HepG2 (cell line): ENCODE results near the gene E2F3. TPM values are rescaled to one million over a fixed set of nuclear protein-coding genes. Genes with fewer than 3 reads are reported as not detected.
A peak's percentile ranks its signal among the peaks of the same experiment; 100 is the strongest.

Source experiments
- BATF2 ChIP-seq: sonication (generic); formaldehyde crosslinking; IDR thresholded peaks from 2 replicates; pipeline ENCODE4 v1.8.0; 2022; ENCODE audit warnings: mild to moderate bottlenecking, missing genetic modification reagents, moderate library complexity
- CCDC6 ChIP-seq: sonication (generic); formaldehyde crosslinking; IDR thresholded peaks from 2 replicates; pipeline ENCODE4 v1.8.1; 2022; ENCODE audit warnings: mild to moderate bottlenecking, missing genetic modification reagents, moderate library complexity
- CREB3 ChIP-seq: sonication (generic); formaldehyde crosslinking; IDR thresholded peaks from 2 replicates; pipeline ENCODE4 v1.5.0; 2020; ENCODE audit warnings: missing genetic modification reagents
- EZH2 ChIP-seq: conservative IDR thresholded peaks from 2 replicates; pipeline ENCODE4 v1.6.1; 2012; ENCODE audit warnings: mild to moderate bottlenecking, low read depth, low read length, moderate library complexity
- FOXC1 ChIP-seq: sonication (generic); formaldehyde crosslinking; IDR thresholded peaks from 2 replicates; pipeline ENCODE4 v1.8.0; 2022; ENCODE audit warnings: mild to moderate bottlenecking, missing genetic modification reagents, borderline replicate concordance
- GLMP ChIP-seq: sonication (generic); formaldehyde crosslinking; IDR thresholded peaks from 2 replicates; pipeline ENCODE4 v1.9.0; 2021; ENCODE audit warnings: missing genetic modification reagents, mild to moderate bottlenecking, borderline replicate concordance
- HNF4A ChIP-seq: sonication (generic); formaldehyde crosslinking; IDR thresholded peaks from 2 replicates; pipeline ENCODE4 v1.4.0; 2020; ENCODE audit warnings: missing genetic modification reagents
- IKZF1 ChIP-seq: fragments of 450-650 bp; IDR thresholded peaks from 2 replicates; pipeline ENCODE4 v1.7.1; 2016
- ISL2 ChIP-seq: sonication (generic); formaldehyde crosslinking; IDR thresholded peaks from 2 replicates; pipeline ENCODE4 v1.5.0; 2020; ENCODE audit warnings: missing genetic modification reagents
- KLF12 ChIP-seq: sonication (generic); formaldehyde crosslinking; IDR thresholded peaks from 2 replicates; pipeline ENCODE4 v1.4.0; 2020; ENCODE audit warnings: missing genetic modification reagents, borderline replicate concordance
- LBX2 ChIP-seq: sonication (generic); formaldehyde crosslinking; IDR thresholded peaks from 2 replicates; pipeline ENCODE4 v1.5.0; 2020; ENCODE audit warnings: missing genetic modification reagents, mild to moderate bottlenecking, borderline replicate concordance
- MXI1 ChIP-seq: IDR thresholded peaks from 3 replicates; pipeline ENCODE4 v1.6.1; 2012; ENCODE audit warnings: low read depth, low read length, inconsistent platforms, borderline replicate concordance
- POLR2AphosphoS2 ChIP-seq: IDR thresholded peaks from 2 replicates; pipeline ENCODE4 v1.6.1; 2011; ENCODE audit warnings: low read depth, low read length, improper control_type of control experiment
- TAF1 ChIP-seq: sonication (generic); formaldehyde crosslinking; IDR thresholded peaks from 2 replicates; pipeline ENCODE4 v1.4.0; 2020; ENCODE audit warnings: missing genetic modification reagents
- TFDP2 ChIP-seq: sonication (generic); formaldehyde crosslinking; IDR thresholded peaks from 2 replicates; pipeline ENCODE4 v1.4.0; 2020; ENCODE audit warnings: missing genetic modification reagents
- ZNF18 ChIP-seq: sonication (generic); formaldehyde crosslinking; IDR thresholded peaks from 2 replicates; pipeline ENCODE4 v1.8.0; 2022; ENCODE audit warnings: mild to moderate bottlenecking, missing genetic modification reagents; ENCODE audit not compliant: insufficient replicate concordance
- ZNF224 ChIP-seq: sonication (generic); formaldehyde crosslinking; IDR thresholded peaks from 2 replicates; pipeline ENCODE4 v1.5.0; 2020; ENCODE audit warnings: mild to moderate bottlenecking, missing genetic modification reagents
- ZNF232 ChIP-seq: sonication (generic); formaldehyde crosslinking; IDR thresholded peaks from 2 replicates; pipeline ENCODE4 v1.4.0; 2020; ENCODE audit warnings: missing genetic modification reagents, borderline replicate concordance
- ZNF276 ChIP-seq: sonication (generic); formaldehyde crosslinking; IDR thresholded peaks from 2 replicates; pipeline ENCODE4 v1.4.0; 2020; ENCODE audit warnings: mild to moderate bottlenecking, low read depth, missing genetic modification reagents
- ZNF850 ChIP-seq: sonication (generic); formaldehyde crosslinking; conservative IDR thresholded peaks from 2 replicates; pipeline ENCODE4 v1.9.0; 2021; ENCODE audit warnings: mild to moderate bottlenecking, missing genetic modification reagents
- polyA plus RNA-seq, 8 experiments: library from polyadenylated mRNA; depleted of rRNA in 3 of 8; stranded (reverse) in 7 of 8; unstranded in 1 of 8; fragments of >200 nt; fragmentation: Illumina TruSeq in 4 of 8; extraction: Trizol in 4 of 8; gene quantifications; 2 replicates each; pipeline versions ENCODE4 v1.2.1 to v1.2.3, GENCODE V29; 2011 to 2016; ENCODE audit warnings: low read depth in 4 of 8, missing spikeins in 1 of 8, mixed read lengths in 1 of 8; ENCODE audit not compliant: insufficient read depth in 1 of 8
- total RNA-seq, 5 experiments: library from RNA; depleted of rRNA; stranded (reverse); fragments of >200 nt; fragmentation: Illumina TruSeq; extraction: Trizol; gene quantifications; 2 replicates each; pipeline ENCODE4 v1.2.3, GENCODE V29; 2016; ENCODE audit warnings: low read depth in 1 of 5

The E2F3 gene
- total and polyA plus RNA-seq, 2 of the 13 experiments (the other 11 are each of a cell fraction or from before 2014, with no cell fraction given): 8.5 to 12.7 TPM

GRCh38 chr6:20401205-20402091, at the start of gene E2F3 (continued):
- TF ChIP-seq ZNF276 (CRISPR knock-in tag): peak; percentile 69; the same call in 1 of the 2 replicates
- peak; percentile 96 for TF ChIP-seq KLF12 (CRISPR knock-in tag)
- peak; percentile 100 for TF ChIP-seq TFDP2 (CRISPR knock-in tag)
- TF ChIP-seq ZNF18 (CRISPR knock-in tag): peak; percentile 80
- no peak; the same call in 1 of the 2 replicates for TF ChIP-seq HNF4A (CRISPR knock-in tag)
- peak; percentile 99 for TF ChIP-seq CCDC6 (CRISPR knock-in tag)
- peak; percentile 72; the same call in 1 of the 2 replicates for TF ChIP-seq BATF2 (CRISPR knock-in tag)
- TF ChIP-seq CREB3 (CRISPR knock-in tag): peak; percentile 94
- TF ChIP-seq IKZF1: no peak
- TF ChIP-seq ZNF232 (CRISPR knock-in tag): peak; percentile 98
- TF ChIP-seq ZNF224: 0 out of 2 replicates have a peak, but pooled peaks have one; percentile 78
- TF ChIP-seq POLR2AphosphoS2: no peak
- TF ChIP-seq GLMP (CRISPR knock-in tag): no peak
- peak; percentile 96; the same call in 2 of the 3 replicates for TF ChIP-seq MXI1
- peak; percentile 95 for TF ChIP-seq ZNF850
- TF ChIP-seq ISL2 (CRISPR knock-in tag): peak; percentile 76
- TF ChIP-seq EZH2: no peak
- peak; percentile 85; the same call in 1 of the 2 replicates for TF ChIP-seq LBX2 (CRISPR knock-in tag)
- TF ChIP-seq TAF1 (CRISPR knock-in tag): peak; percentile 95
- TF ChIP-seq FOXC1 (CRISPR knock-in tag): no peak; the same call in 1 of the 2 replicates
